HFF-Myc (cell line): ENCODE measurements around the gene SKI.
"Not testable (repeated sequence)": the region's sequence is repeated elsewhere in the genome, so short reads cannot be mapped to it uniquely, and the experiment has no call there.

Experiments used
- DNase-seq: peaks from one replicate; pipeline ENCODE4 v3.0.0-alpha.2; 2011; ENCODE audit warnings: low read depth; ENCODE audit errors: extremely low read depth
- H3K4me3 ChIP-seq: replicated peaks from 2 replicates; pipeline ENCODE4 v1.5.1; 2011; ENCODE audit warnings: low read depth, mild to moderate bottlenecking, control low read depth, low read length
- TF ChIP-seq, protein P1 (sequence below): IDR thresholded peaks from 2 replicates; pipeline ENCODE4 v1.5.1; 2012; ENCODE audit warnings: mild to moderate bottlenecking, low read depth, low read length, control low read depth; ENCODE audit errors: missing control alignments

SKI gene

DNA sequence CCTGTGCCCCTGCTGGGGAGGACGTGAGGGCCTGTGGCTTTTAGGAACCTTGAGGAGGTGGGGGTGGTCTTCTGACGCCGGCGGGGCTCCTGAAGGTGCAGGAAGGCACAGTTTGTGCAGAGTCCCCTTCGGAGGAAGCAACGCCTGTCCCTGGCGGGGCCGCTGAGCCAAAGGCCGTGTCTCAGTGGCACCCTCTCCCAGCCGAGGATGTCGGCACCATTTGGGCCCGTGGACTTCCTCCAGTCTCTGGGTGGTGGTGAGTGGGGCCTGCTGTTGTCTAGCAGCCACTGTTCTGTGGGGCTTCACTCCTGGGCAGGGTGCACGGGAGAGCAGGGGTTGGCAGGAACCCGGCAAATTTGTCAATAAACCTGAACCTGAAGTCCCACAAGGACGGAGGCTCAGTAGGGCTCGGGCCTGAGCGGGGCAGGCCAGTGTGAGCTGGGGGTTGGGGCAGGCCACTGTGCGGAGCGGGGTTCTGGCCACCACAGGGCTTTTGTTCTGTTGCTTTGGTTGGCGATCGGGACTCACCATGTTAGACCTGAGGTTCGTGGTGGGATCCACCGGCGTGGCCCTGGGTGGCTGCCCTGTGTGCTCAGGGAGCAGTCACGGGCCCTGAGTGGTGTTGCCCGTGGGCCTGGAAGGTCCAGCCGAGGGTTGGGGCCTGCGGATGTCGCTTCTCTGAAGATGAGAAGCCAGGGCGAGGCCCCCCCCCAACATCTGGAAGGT, 64.8 kb downstream of the SKI start:
- H3K4me3 ChIP-seq, result no peak overlapping the region
- no peak for DNase-seq
- TF ChIP-seq, protein P1, sequence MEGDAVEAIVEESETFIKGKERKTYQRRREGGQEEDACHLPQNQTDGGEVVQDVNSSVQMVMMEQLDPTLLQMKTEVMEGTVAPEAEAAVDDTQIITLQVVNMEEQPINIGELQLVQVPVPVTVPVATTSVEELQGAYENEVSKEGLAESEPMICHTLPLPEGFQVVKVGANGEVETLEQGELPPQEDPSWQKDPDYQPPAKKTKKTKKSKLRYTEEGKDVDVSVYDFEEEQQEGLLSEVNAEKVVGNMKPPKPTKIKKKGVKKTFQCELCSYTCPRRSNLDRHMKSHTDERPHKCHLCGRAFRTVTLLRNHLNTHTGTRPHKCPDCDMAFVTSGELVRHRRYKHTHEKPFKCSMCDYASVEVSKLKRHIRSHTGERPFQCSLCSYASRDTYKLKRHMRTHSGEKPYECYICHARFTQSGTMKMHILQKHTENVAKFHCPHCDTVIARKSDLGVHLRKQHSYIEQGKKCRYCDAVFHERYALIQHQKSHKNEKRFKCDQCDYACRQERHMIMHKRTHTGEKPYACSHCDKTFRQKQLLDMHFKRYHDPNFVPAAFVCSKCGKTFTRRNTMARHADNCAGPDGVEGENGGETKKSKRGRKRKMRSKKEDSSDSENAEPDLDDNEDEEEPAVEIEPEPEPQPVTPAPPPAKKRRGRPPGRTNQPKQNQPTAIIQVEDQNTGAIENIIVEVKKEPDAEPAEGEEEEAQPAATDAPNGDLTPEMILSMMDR, result no peak

DNA sequence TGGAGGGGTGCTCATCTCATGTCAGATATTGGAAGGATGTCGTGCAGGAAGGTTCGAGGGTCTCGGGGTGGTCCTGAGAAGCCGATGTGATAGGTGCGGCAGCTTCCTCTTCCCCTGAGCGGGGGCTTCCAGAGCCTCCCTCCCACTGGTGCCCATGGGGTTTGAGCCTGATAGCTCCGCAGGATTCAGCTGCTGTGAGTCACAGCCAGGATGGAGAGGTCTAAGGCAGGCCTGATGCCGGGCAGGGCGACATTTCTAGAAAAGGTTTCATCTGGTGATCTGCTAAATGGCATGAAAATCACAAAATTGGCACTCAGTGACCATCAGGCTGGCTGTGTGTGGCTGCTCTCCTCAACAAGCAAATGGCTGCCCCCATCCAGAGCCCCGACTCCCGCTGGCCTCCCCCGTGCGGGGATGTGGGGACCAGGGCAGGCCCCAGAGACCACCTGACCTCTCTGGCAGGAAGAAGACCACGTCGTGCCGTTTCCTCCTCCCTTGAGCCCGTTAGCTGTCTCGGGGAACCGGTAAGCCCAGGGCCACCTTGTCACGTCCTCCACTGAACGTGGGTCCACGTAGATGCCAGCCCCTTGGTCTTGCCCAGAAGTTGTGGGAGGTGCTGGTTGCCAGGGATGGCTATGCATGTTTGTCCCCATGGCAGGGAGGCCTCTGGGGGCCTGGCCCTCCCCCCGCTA, 66.1 kb downstream of the SKI start:
- TF ChIP-seq, protein P1, result no peak
- no peak for DNase-seq
- no peak overlapping the region for H3K4me3 ChIP-seq

DNA sequence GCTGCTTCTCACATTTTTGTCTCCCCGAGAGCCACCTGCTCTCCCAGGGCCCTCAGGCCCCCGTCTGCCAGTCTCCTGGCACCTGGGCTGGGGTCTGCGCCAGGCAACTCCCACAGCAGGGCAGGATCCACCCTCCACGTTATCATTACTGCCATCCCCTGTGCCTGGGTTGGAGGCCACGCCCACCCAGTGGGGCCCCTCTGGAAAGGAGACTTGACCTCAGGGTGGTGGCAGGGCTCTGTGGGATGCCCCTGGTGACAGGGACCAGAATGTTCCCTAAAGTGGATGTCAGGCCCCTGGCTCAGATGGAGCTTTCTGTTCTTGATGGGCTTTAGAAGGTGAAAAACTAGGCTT, 66.6 kb downstream of the SKI start:
- no peak overlapping the region for H3K4me3 ChIP-seq
- DNase-seq, result no peak
- TF ChIP-seq, protein P1, result no peak

DNA sequence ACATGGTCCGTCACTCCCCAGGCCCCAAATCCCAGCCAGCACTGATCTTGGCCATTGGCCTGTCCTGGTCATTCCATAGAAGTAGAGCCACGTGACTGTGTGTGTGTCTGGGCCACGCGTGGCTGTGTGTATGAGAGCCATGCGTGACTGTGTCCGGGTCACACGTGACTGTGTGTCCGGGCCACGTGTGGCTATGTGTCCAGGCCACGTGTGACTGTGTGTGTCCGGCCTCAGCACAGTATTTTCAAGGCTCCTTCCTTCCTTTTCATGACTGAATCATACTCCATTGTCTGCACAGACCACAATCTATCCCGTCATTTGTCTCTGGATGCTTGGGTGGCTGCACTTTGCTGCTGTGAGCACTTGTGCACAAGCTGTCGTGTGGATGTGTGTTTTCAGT, 67.4 kb downstream of the SKI start:
- H3K4me3 ChIP-seq, result no peak overlapping the region
- TF ChIP-seq, protein P1, result no peak
- DNase-seq, result no peak

DNA sequence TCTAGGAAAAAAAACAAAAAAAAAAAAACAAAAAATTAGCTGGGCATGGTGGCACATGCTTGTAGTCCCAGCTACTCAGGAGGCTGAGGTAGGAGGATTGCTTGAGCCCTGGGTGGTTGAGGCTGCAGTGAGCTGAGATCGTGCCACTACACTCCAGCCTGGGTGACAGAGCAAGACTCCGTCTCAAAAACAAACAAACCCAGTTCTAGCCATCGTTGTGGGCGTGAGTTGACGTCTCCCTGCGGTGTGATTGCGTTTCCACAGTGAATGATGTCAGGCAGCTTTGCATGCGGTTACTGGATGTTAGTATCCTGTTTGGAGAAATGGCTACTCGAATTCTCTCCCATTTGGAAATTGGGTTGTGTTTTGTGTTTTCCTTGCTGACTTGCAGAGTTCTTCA, 68.1 kb downstream of the SKI start:
- not testable (repeated sequence) for DNase-seq

DNA sequence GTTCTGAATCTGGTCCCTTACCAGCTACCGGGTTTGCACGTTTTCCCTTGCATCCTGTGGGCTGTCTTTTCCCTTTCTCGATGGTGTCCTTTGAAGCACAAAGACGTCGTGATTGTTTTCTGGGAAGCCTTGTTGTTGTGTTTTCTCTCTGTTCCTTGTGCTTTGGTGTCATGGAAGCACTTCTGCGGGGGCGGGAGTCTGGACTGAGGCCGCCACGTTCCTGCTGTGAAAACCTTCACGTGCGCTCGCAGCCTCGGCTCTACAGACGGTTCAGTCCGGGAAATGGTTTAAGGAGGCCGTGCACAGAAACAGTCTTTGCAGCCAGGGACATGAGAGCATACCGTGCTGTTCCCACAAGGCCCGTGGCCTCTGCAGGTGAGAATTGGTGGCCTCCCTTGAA, 68.5 kb downstream of the SKI start:
- H3K4me3 ChIP-seq, result no peak overlapping the region
- TF ChIP-seq, protein P1, result no peak
- no peak for DNase-seq

More for the DNA sequence above, 68.1 kb downstream of the SKI start:
- not testable (repeated sequence) for H3K4me3 ChIP-seq

DNA sequence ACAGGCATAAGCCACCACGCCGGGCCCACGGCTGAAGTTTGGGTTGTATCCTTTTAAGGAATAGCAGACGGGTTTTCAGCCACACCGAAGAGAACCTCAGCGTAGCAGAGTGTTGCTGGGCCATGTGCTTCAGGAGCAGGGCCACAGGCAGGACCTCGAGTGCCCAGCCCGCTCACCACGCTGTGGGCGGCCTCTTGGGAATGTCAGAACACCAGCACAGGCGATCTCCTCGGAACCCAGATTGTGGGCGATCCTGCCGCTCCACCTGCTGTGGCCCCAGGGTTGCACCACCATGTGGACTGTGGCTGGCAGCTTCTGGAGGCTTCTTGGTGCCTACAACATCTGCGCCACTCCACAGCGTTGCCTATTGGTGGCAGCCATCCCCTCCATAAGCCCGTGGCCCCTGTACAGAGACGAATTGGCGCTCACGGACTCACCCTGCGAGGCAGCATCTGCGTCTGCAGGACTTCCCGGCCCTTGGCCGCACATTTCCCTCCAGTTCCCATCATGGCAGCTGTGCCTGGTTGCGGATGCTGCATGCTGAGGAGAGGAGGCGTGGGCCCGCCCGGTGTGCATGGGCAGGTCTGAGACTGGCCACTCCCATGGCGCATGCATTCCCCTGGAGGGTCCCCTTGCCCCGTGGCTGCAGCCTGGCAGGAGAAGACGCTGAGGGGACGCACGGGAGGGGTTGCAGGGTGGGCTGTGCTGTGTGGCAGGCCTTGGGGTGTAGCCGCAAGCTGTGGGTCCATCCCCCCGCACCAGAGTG, 69.3 kb downstream of the SKI start:
- DNase-seq, result no peak
- TF ChIP-seq, protein P1, result no peak
- no peak overlapping the region for H3K4me3 ChIP-seq
